Measurements from ENCODE around the gene RBP3. TPM values are rescaled to one million over a fixed set of nuclear protein-coding genes. Genes with fewer than 3 reads are reported as not detected.

Gene RBP3
- total RNA-seq, 1 donor from 2014 or later = not detected

GRCh38 chr10:47322300-47323061, 25.7 kb upstream of the RBP3 start, which contains the start of gene GDF2:
Gene GDF2 (plus strand): TSS chr10:47322454. CDS start chr10:47322669, 215 bp downstream.
- H3K4me3 Mint-ChIP-seq = no peak within 1 kb of the TSS
- H3K9me3 Mint-ChIP-seq = no peaks in the 10 kb centered on the region
- no peaks in the 10 kb centered on the region for H3K36me3 Mint-ChIP-seq (ENCODE audit: low read depth)
- H3K27ac Mint-ChIP-seq = no peak within 1 kb of the TSS
- ChIA-PET CTCF (no interaction called here), POLR2A (no interaction called here)
- ATAC-seq (ENCODE audit: low read depth) = no peak
- intact Hi-C loops (cut with micrococcal nuclease) = no loop called here
- no peak for TF ChIP-seq CTCF (IDR thresholded peaks at IDR 0.05)
- no peaks in the 10 kb centered on the region for H3K4me1 Mint-ChIP-seq
- DNase-seq = no peak
- peaks cover 5% of the 10 kb centered on the region for H3K27me3 Mint-ChIP-seq

GRCh38 chr10:47323087-47323486, 25.1 kb upstream of the RBP3 start:
- Mint-ChIP-seq H3K27me3 (peaks cover 5% of the 10 kb centered on the region), H3K4me1 (no peaks in the 10 kb centered on the region), H3K4me3 (no peak overlapping the region), H3K36me3 (ENCODE audit: low read depth) (no peaks in the 10 kb centered on the region), H3K27ac (no peak overlapping the region), H3K9me3 (no peaks in the 10 kb centered on the region)
- no peak for ATAC-seq (ENCODE audit: low read depth)
- no peak for DNase-seq
- no peak for TF ChIP-seq CTCF (IDR thresholded peaks at IDR 0.05)
- intact Hi-C loops (cut with micrococcal nuclease) = no loop called here
- CTCF ChIA-PET = interaction anchor here (1.7 kb wide), 1 partner anchor 11 kb away, joined by 5 read pairs; no protein-coding TSS in a partner anchor
- POLR2A ChIA-PET = no interaction called here

GRCh38 chr10:47323636-47324296, 24.4 kb upstream of the RBP3 start:
- no peak for DNase-seq
- intact Hi-C loops (cut with micrococcal nuclease) = no loop called here
- CTCF ChIA-PET = interaction anchor here (1.7 kb wide), 1 partner anchor 12 kb away, joined by 5 read pairs; no protein-coding TSS in a partner anchor
- H3K4me3 Mint-ChIP-seq = no peak overlapping the region
- ATAC-seq (ENCODE audit: low read depth) = no peak
- H3K4me1 Mint-ChIP-seq = no peaks in the 10 kb centered on the region
- no peaks in the 10 kb centered on the region for H3K36me3 Mint-ChIP-seq (ENCODE audit: low read depth)
- H3K27me3 Mint-ChIP-seq = peaks cover 5% of the 10 kb centered on the region
- H3K9me3 Mint-ChIP-seq = peaks cover 4% of the 10 kb centered on the region
- TF ChIP-seq CTCF (IDR thresholded peaks at IDR 0.05) = no peak
- no peak overlapping the region for H3K27ac Mint-ChIP-seq
- POLR2A ChIA-PET = no interaction called here

- TF ChIP-seq CTCF (IDR thresholded peaks at IDR 0.05) = no peak
- H3K27ac Mint-ChIP-seq = no peak overlapping the region
- H3K36me3 Mint-ChIP-seq (ENCODE audit: low read depth) = no peaks in the 10 kb centered on the region
- intact Hi-C loops (cut with micrococcal nuclease) = no loop called here
- ATAC-seq (ENCODE audit: low read depth) = no peak
- DNase-seq = no peak
- H3K4me1 Mint-ChIP-seq = no peaks in the 10 kb centered on the region
- peaks cover 5% of the 10 kb centered on the region for H3K27me3 Mint-ChIP-seq
- H3K4me3 Mint-ChIP-seq = no peak overlapping the region
- peaks cover 4% of the 10 kb centered on the region for H3K9me3 Mint-ChIP-seq
- ChIA-PET CTCF (no interaction called here), POLR2A (no interaction called here)
Measured at GRCh38 chr10:47325303-47326291, 22.6 kb upstream of the RBP3 start.
